ENCODE data around the gene GPX4. TPM values are rescaled to one million over a fixed set of nuclear protein-coding genes. Genes with fewer than 3 reads are reported as not detected.

Gene GPX4
- total and polyA plus RNA-seq, 9 of the 15 experiments (the other 6 are each of a cell fraction or from before 2014, with no cell fraction given), result 61.4 to 661 (median 349) TPM

DNA sequence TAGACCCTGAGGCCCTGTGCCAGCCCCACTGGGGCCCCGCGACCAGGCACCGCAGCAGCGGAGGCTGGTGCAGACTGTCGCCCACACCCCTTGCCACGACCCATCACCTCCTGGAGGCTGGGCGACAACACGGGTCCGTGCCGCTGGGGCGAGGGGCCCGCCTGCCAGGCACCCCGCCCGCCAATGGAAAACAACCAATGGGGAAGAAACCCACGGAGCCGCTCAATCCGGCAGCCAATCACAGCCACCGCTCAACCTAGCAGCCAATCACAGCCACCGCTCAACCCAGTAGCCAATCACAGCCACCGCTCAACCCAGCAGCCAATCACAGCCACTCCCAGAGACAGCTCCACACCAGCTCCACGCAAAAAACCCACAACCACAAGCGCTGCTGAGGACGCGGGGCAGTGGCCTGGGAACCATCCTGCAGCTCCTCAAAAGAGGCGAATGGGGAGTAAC, 29.7 kb downstream of the GPX4 start:
- TF ChIP-seq FOS (IDR thresholded peaks at IDR 0.05; ENCODE audit: extremely low read depth, insufficient read length) (peak; percentile 58), ZNF778 (CRISPR knock-in tag; IDR thresholded peaks at IDR 0.05) (no peak), NEUROD1 (IDR thresholded peaks at IDR 0.05; ENCODE audit: borderline replicate concordance, low read depth, low read length, partially characterized antibody) (peak; percentile 16), SREBF2 (CRISPR knock-in tag; IDR thresholded peaks at IDR 0.05) (no peak), NFYB (IDR thresholded peaks at IDR 0.05; ENCODE audit: extremely low read depth, insufficient read length) (peak; percentile 82), MBD2 (IDR thresholded peaks at IDR 0.05; ENCODE audit: borderline replicate concordance, low read depth) (peak; percentile 51; the same call in 1 of the 2 replicates), ASH1L (IDR thresholded peaks at IDR 0.05; ENCODE audit: borderline replicate concordance, low read depth, partially characterized antibody) (peak; percentile 84), NFIX (CRISPR knock-in tag; IDR thresholded peaks at IDR 0.05; ENCODE audit: low read depth) (no peak), CC2D1A (IDR thresholded peaks at IDR 0.05) (peak; percentile 24; the same call in 1 of the 2 replicates)
- TF ChIP-seq, protein P1, sequence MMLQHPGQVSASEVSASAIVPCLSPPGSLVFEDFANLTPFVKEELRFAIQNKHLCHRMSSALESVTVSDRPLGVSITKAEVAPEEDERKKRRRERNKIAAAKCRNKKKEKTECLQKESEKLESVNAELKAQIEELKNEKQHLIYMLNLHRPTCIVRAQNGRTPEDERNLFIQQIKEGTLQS (IDR thresholded peaks at IDR 0.05), result peak; percentile 15; the same call in 1 of the 2 replicates
- TF ChIP-seq, protein P1 (CRISPR knock-in tag; conservative IDR thresholded peaks at IDR 0.05), result no peak
- TF ChIP-seq, protein P2, sequence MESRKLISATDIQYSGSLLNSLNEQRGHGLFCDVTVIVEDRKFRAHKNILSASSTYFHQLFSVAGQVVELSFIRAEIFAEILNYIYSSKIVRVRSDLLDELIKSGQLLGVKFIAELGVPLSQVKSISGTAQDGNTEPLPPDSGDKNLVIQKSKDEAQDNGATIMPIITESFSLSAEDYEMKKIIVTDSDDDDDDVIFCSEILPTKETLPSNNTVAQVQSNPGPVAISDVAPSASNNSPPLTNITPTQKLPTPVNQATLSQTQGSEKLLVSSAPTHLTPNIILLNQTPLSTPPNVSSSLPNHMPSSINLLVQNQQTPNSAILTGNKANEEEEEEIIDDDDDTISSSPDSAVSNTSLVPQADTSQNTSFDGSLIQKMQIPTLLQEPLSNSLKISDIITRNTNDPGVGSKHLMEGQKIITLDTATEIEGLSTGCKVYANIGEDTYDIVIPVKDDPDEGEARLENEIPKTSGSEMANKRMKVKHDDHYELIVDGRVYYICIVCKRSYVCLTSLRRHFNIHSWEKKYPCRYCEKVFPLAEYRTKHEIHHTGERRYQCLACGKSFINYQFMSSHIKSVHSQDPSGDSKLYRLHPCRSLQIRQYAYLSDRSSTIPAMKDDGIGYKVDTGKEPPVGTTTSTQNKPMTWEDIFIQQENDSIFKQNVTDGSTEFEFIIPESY (CRISPR knock-in tag; IDR thresholded peaks at IDR 0.05), result peak; percentile 95
- TF ChIP-seq, protein P3, sequence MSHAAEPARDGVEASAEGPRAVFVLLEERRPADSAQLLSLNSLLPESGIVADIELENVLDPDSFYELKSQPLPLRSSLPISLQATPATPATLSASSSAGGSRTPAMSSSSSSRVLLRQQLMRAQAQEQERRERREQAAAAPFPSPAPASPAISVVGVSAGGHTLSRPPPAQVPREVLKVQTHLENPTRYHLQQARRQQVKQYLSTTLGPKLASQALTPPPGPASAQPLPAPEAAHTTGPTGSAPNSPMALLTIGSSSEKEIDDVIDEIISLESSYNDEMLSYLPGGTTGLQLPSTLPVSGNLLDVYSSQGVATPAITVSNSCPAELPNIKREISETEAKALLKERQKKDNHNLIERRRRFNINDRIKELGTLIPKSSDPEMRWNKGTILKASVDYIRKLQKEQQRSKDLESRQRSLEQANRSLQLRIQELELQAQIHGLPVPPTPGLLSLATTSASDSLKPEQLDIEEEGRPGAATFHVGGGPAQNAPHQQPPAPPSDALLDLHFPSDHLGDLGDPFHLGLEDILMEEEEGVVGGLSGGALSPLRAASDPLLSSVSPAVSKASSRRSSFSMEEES (CRISPR knock-in tag; IDR thresholded peaks at IDR 0.05), result no peak
- TF ChIP-seq, protein P4, sequence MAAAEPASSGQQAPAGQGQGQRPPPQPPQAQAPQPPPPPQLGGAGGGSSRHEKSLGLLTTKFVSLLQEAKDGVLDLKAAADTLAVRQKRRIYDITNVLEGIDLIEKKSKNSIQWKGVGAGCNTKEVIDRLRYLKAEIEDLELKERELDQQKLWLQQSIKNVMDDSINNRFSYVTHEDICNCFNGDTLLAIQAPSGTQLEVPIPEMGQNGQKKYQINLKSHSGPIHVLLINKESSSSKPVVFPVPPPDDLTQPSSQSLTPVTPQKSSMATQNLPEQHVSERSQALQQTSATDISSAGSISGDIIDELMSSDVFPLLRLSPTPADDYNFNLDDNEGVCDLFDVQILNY (CRISPR knock-in tag; IDR thresholded peaks at IDR 0.05), result no peak
- TF ChIP-seq, protein P5, sequence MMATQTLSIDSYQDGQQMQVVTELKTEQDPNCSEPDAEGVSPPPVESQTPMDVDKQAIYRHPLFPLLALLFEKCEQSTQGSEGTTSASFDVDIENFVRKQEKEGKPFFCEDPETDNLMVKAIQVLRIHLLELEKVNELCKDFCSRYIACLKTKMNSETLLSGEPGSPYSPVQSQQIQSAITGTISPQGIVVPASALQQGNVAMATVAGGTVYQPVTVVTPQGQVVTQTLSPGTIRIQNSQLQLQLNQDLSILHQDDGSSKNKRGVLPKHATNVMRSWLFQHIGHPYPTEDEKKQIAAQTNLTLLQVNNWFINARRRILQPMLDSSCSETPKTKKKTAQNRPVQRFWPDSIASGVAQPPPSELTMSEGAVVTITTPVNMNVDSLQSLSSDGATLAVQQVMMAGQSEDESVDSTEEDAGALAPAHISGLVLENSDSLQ (IDR thresholded peaks at IDR 0.05), result peak; percentile 52; the same call in 1 of the 2 replicates
- peak; percentile 71 for ATAC-seq
- WGBS (ENCODE audit: insufficient coverage, low coverage, missing lambda C conversion rate), result 96% methylated on average over 25 of the region's 25 CpGs
- H3K27ac ChIP-seq (ENCODE audit: extremely low read depth, low read depth, low read length), result no peak overlapping the region
- intact Hi-C loops (cut with micrococcal nuclease), result no loop called here
- H4K20me1 ChIP-seq (replicated peaks; ENCODE audit: control insufficient read depth, insufficient read depth, low read length), result no peaks in the 10 kb centered on the region; the same call in 1 of the 2 replicates
- no peaks in the 10 kb centered on the region for H3K9me3 ChIP-seq (replicated peaks; ENCODE audit: control insufficient read depth, insufficient read depth, low read depth, low read length)
- no TSS peak for BruUV-seq (replicated peaks)
- peak; percentile 20 to 85 (median 74) for DNase-seq (ENCODE audit: extremely low read depth in 1 of 4, low spot score in 3 of 4)
- no peak for FAIRE-seq
- H3K4me2 ChIP-seq (ENCODE audit: insufficient read depth, low read length), result no peak overlapping the region
- no peak overlapping the region for H3K9ac ChIP-seq (ENCODE audit: insufficient read depth in 1 of 2, low read depth in 2 of 2, low read length in 2 of 2)
- no peak overlapping the region for H3K4me3 ChIP-seq
- H3K79me2 ChIP-seq (ENCODE audit: control insufficient read depth, insufficient read depth, low read length), result peaks cover 16% of the 10 kb centered on the region; the same call in 2 of the 3 replicates
- no peaks in the 10 kb centered on the region for H3K27me3 ChIP-seq (ENCODE audit: control insufficient read depth in 2 of 2, insufficient read depth in 2 of 2, low read length in 2 of 2)
- CTCF ChIA-PET (ENCODE audit: low intra/inter-chr PET ratio), result no interaction called here
- H3K36me3 ChIP-seq (ENCODE audit: control insufficient read depth, insufficient read depth, low read length), result peaks cover 7% of the 10 kb centered on the region; the same call in 1 of the 3 replicates
- in situ Hi-C loops (cut with MboI), result no loop called here
- POLR2A ChIA-PET, result interaction anchor here (0.6 to 1.4 kb wide), 2 partner anchors 98 to 136 kb away, joined by 3 to 4 read pairs; partner anchors contain the start of gene CIRBP
- peaks cover 5 to 69% of the 10 kb centered on the region in 2 experiments for H3K4me1 ChIP-seq (replicated peaks in 1 of 2; ENCODE audit: control insufficient read depth in 2 of 2, insufficient read depth in 2 of 2, low read length in 2 of 2)
- H2AFZ ChIP-seq (ENCODE audit: low read depth, low read length), result no peak overlapping the region
- peaks cover 3% of the 10 kb centered on the region for H3K9me1 ChIP-seq (ENCODE audit: control insufficient read depth, insufficient read depth, low read length)
